Right atrium auricular region (tissue), 2 donors: ENCODE results near the gene SLC12A5. TPM values are rescaled to one million over a fixed set of nuclear protein-coding genes. Genes with fewer than 3 reads are reported as not detected.
A peak's percentile ranks its signal among the peaks of the same experiment; 100 is the strongest.

Experiments used
- DNase-seq: peaks from one replicate; pipeline ENCODE4 v3.0.0-alpha.2; 2019; ENCODE audit warnings: low spot score
- H3K27ac ChIP-seq, 2 donors: fragments of 200-600 bp; sonication (generic); 1 replicate in 1 of 2; 2 replicates in 1 of 2; pipeline ENCODE4 v1.5.1; 2016 to 2019
- H3K27me3 ChIP-seq, 2 donors: fragments of 200-600 bp; sonication (generic); one replicate each; pipeline versions ENCODE4 v1.5.1 to v1.6.0; 2017 to 2019
- H3K36me3 ChIP-seq: fragments of 200-600 bp; sonication (generic); one replicate; pipeline ENCODE4 v1.5.1; 2016
- H3K4me1 ChIP-seq, 2 donors: fragments of 200-600 bp; sonication (generic); one replicate each; pipeline versions ENCODE4 v1.5.1 to v1.6.0; 2017 to 2019
- H3K4me3 ChIP-seq, 2 donors: fragments of 200-600 bp; sonication (generic); 1 replicate in 1 of 2; 2 replicates in 1 of 2; pipeline ENCODE4 v1.5.1; 2017 to 2019; ENCODE audit warnings: mild to moderate bottlenecking in 1 of 2, moderate library complexity in 1 of 2
- H3K9me3 ChIP-seq, 2 donors: fragments of 200-600 bp; sonication (generic); one replicate each; pipeline ENCODE4 v1.5.1; 2019
- total RNA-seq, 2 donors: library from RNA; depleted of rRNA; stranded (reverse); fragments of >200 nt; gene quantifications; one replicate each; pipeline ENCODE4 v1.1.0, GENCODE V29; 2016
- TF ChIP-seq, protein P1 (sequence below), 2 donors: fragments of 200-600 bp; sonication (generic); IDR thresholded peaks; one replicate each; pipeline ENCODE4 v1.5.1; 2019; ENCODE audit warnings: antibody characterized with exemption in 2 of 2

Gene SLC12A5
- total RNA-seq, 2 donors from 2014 or later, result not detected

DNA sequence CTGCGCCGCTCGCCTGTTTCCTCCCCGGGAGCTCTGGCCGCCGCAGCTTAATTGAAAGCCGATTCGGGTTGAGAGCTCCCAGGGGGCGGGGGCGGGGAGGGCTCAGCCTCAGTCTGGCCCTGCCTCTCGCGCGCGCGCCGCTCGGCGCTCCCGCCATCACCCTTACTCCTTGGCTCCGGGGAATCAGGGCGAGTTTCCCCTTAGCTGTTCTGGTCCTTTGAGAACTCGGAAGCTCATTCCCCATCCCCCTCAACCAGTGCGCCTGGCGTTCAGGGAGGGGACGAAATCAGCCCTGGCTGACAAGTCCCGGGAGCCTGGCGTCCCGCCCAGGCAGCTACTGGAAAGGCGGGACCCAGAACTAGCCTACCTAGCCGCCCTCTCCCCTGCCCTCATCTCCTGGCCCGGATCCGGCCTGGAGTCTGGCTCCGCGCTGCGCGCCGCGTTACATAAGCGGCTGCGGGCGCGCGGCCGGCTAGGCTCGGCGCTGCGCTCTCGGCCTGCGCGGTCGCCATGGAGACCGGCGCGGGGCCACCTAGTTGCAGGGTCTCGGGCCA, 2.8 kb downstream of the SLC12A5 start:
- no peaks in the 10 kb centered on the region for H3K36me3 ChIP-seq
- H3K4me3 ChIP-seq, result peak overlapping the region in 1 of 2 donors; percentile 15
- no peak overlapping the region for H3K27ac ChIP-seq
- H3K9me3 ChIP-seq, result no peaks in the 10 kb centered on the region
- H3K4me1 ChIP-seq, result peaks cover 0 to 8% of the 10 kb centered on the region in 2 donors
- peaks cover 6 to 32% of the 10 kb centered on the region in 2 donors for H3K27me3 ChIP-seq
- DNase-seq, result no peak
- TF ChIP-seq, protein P1, sequence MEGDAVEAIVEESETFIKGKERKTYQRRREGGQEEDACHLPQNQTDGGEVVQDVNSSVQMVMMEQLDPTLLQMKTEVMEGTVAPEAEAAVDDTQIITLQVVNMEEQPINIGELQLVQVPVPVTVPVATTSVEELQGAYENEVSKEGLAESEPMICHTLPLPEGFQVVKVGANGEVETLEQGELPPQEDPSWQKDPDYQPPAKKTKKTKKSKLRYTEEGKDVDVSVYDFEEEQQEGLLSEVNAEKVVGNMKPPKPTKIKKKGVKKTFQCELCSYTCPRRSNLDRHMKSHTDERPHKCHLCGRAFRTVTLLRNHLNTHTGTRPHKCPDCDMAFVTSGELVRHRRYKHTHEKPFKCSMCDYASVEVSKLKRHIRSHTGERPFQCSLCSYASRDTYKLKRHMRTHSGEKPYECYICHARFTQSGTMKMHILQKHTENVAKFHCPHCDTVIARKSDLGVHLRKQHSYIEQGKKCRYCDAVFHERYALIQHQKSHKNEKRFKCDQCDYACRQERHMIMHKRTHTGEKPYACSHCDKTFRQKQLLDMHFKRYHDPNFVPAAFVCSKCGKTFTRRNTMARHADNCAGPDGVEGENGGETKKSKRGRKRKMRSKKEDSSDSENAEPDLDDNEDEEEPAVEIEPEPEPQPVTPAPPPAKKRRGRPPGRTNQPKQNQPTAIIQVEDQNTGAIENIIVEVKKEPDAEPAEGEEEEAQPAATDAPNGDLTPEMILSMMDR (IDR thresholded peaks at IDR 0.05), result no peak

DNA sequence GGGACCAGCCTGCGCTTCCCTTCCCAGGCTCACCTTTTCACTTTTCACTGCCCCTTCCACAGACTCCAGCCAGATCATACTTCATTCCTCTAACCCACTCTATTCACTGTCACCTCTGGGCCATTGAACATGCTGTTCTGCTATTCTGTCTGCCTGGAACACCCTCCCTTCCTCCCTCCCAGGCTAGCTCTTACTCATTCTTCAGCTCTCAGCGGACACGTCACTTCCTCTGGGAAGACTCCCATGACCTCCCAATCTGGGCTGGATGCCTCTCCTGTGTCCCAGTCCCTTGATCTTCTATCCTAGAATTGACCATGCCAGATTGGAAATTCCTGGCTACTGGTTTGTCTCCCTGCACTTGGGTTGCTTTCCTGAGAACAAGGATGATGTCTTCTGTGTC, 5.0 kb downstream of the SLC12A5 start:
- TF ChIP-seq, protein P1 (IDR thresholded peaks at IDR 0.05), result no peak
- no peak overlapping the region for H3K27ac ChIP-seq
- H3K36me3 ChIP-seq, result no peaks in the 10 kb centered on the region
- H3K4me1 ChIP-seq, result peaks cover 0 to 8% of the 10 kb centered on the region in 2 donors
- H3K4me3 ChIP-seq, result no peak overlapping the region
- peaks cover 6 to 26% of the 10 kb centered on the region in 2 donors for H3K27me3 ChIP-seq
- DNase-seq, result no peak
- H3K9me3 ChIP-seq, result no peaks in the 10 kb centered on the region

DNA sequence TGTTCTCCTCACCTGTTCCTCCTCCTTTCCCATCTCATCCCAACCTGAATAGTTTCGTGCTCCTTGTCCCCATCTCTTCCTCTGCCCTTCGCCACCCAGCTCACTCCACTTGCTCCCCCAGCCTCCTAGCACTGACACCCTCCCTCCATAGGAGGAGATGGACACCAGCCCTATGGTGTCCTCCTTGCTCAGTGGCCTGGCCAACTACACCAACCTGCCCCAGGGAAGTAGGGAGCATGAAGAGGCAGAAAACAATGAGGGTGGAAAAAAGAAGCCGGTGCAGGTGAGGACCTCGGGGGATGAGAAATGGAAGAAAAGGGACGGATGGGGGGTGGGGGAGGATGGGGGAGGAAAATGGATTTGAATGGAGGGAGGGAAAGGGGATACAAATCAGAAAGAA, 6.2 kb downstream of the SLC12A5 start:
- H3K27me3 ChIP-seq, result peaks cover 3 to 18% of the 10 kb centered on the region in 2 donors
- no peaks in the 10 kb centered on the region for H3K9me3 ChIP-seq
- peaks cover 0 to 8% of the 10 kb centered on the region in 2 donors for H3K4me1 ChIP-seq
- H3K27ac ChIP-seq, result no peak overlapping the region
- no peaks in the 10 kb centered on the region for H3K36me3 ChIP-seq
- DNase-seq, result no peak
- TF ChIP-seq, protein P1 (IDR thresholded peaks at IDR 0.05), result no peak
- no peak overlapping the region for H3K4me3 ChIP-seq

DNA sequence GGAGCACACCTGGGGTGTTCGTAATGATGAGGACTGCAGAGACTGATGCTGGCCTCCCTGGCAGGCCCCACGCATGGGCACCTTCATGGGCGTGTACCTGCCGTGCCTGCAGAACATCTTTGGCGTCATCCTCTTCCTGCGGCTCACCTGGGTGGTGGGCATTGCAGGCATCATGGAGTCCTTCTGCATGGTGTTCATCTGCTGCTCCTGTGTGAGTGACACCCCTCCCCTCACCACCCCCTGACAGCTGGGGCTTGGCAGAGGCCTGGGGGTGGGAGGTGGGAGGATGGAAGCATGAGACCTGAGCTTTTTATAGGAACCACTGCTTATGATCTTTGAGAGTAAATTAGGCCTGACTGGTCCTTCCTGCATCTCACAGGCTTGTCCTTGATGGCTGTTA, 6.7 kb downstream of the SLC12A5 start:
- H3K27ac ChIP-seq, result no peak overlapping the region
- H3K27me3 ChIP-seq, result peaks cover 3 to 14% of the 10 kb centered on the region in 2 donors
- TF ChIP-seq, protein P1 (IDR thresholded peaks at IDR 0.05), result no peak
- H3K4me3 ChIP-seq, result no peak overlapping the region
- no peaks in the 10 kb centered on the region for H3K36me3 ChIP-seq
- no peak for DNase-seq
- H3K9me3 ChIP-seq, result no peaks in the 10 kb centered on the region
- peaks cover 0 to 8% of the 10 kb centered on the region in 2 donors for H3K4me1 ChIP-seq

DNA sequence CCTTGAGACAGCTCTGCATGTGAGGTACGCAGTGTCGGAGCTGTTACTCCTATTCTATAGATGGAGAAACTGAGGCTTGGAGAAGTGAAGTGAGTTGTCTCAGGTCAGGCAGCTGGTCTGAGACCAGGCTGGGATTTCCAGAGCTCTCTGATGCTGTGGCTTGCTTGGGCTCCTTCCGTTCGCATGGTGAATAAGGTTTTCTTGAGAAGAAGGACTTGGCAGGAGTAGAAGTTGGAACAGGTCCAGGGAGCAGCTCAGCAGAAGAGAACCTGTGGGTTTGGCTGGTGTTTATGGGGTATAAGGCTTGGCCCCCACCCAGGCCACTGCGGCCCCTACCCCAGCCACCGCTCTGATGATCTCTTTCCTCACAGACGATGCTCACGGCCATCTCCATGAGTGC, 7.4 kb downstream of the SLC12A5 start:
- peaks cover 3 to 10% of the 10 kb centered on the region in 2 donors for H3K27me3 ChIP-seq
- peaks cover 0 to 8% of the 10 kb centered on the region in 2 donors for H3K4me1 ChIP-seq
- H3K9me3 ChIP-seq, result no peaks in the 10 kb centered on the region
- no peaks in the 10 kb centered on the region for H3K36me3 ChIP-seq
- H3K4me3 ChIP-seq, result no peak overlapping the region
- no peak for DNase-seq
- H3K27ac ChIP-seq, result no peak overlapping the region
- TF ChIP-seq, protein P1 (IDR thresholded peaks at IDR 0.05), result no peak

DNA sequence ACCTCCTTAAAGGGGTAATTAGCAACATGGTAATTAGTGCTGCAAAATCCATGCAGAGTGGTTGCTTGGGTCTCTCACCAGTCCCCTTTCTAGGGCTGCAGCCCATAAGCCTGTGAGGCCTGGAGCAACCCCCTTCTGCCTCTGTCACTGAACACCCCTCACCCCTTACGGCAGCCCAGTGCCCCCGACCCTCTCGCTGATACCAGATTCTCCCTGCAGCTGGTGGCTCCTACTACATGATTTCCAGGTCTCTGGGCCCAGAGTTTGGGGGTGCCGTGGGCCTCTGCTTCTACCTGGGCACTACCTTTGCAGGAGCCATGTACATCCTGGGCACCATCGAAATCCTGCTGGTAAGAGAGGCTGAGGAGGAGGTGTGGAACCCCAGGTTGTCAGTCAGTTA, 8.0 kb downstream of the SLC12A5 start:
- Histone ChIP-seq H3K4me3 (no peak overlapping the region), H3K27ac (no peak overlapping the region), H3K4me1 (peaks cover 0 to 2% of the 10 kb centered on the region in 2 donors), H3K36me3 (no peaks in the 10 kb centered on the region), H3K27me3 (peaks cover 3% of the 10 kb centered on the region in 2 donors), H3K9me3 (no peaks in the 10 kb centered on the region)
- TF ChIP-seq, protein P1 (IDR thresholded peaks at IDR 0.05), result no peak
- no peak for DNase-seq
